ENCODE data around the gene KCNH3.

The KCNH3 gene

DNA sequence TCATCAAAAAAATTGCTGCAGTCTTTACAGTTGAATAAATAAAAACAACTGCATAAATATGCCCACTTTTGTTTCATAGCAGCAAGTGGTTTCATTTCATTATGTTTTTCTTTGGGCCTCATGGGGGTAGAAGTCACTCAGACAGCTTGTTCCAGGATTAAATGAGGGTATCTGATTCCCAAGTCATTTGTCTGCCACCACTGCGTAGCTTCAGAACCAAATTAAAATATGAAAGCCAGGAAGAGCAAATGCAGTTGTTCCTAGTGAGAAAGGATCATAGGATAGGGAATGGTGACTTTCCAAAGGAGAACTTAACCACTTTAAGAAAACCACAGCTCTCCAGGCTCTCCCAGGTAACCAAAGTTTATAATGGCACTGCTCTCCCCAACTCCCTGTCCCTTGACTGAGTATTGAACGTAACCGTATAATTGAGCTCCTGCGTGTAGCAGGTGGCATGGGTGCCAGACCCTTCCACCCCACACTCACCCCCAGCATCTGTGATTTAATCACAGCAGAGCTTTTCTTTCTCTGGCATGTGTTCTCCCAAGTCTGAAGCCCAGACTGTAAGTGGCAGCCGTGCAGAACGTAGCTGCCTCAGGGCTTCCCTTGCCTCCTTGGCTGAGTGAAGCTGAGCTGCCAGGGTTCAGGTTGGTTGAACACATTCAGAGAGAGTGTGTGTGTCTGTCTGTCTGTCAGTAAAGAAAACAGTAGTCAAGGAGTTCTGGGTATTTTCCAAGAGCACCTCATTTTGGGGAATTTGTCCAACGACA is 11.3 kb upstream of the KCNH3 start (continued):
- TF ChIP-seq, protein P1, sequence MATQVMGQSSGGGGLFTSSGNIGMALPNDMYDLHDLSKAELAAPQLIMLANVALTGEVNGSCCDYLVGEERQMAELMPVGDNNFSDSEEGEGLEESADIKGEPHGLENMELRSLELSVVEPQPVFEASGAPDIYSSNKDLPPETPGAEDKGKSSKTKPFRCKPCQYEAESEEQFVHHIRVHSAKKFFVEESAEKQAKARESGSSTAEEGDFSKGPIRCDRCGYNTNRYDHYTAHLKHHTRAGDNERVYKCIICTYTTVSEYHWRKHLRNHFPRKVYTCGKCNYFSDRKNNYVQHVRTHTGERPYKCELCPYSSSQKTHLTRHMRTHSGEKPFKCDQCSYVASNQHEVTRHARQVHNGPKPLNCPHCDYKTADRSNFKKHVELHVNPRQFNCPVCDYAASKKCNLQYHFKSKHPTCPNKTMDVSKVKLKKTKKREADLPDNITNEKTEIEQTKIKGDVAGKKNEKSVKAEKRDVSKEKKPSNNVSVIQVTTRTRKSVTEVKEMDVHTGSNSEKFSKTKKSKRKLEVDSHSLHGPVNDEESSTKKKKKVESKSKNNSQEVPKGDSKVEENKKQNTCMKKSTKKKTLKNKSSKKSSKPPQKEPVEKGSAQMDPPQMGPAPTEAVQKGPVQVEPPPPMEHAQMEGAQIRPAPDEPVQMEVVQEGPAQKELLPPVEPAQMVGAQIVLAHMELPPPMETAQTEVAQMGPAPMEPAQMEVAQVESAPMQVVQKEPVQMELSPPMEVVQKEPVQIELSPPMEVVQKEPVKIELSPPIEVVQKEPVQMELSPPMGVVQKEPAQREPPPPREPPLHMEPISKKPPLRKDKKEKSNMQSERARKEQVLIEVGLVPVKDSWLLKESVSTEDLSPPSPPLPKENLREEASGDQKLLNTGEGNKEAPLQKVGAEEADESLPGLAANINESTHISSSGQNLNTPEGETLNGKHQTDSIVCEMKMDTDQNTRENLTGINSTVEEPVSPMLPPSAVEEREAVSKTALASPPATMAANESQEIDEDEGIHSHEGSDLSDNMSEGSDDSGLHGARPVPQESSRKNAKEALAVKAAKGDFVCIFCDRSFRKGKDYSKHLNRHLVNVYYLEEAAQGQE (tag by site-specific recombination; IDR thresholded peaks at IDR 0.05): no peak
- TF ChIP-seq ZNF248 (tag by site-specific recombination; IDR thresholded peaks at IDR 0.05) (no peak), ZFP37 (tag by site-specific recombination; IDR thresholded peaks at IDR 0.05) (no peak), ZNF610 (tag by site-specific recombination; IDR thresholded peaks at IDR 0.05; ENCODE audit: borderline replicate concordance) (no peak), ZNF394 (tag by site-specific recombination; IDR thresholded peaks at IDR 0.05; ENCODE audit: borderline replicate concordance) (no peak), ZBTB48 (tag by site-specific recombination; IDR thresholded peaks at IDR 0.05) (no peak), ZNF350 (tag by site-specific recombination; IDR thresholded peaks at IDR 0.05) (no peak), ZNF335 (tag by site-specific recombination; conservative IDR thresholded peaks at IDR 0.05) (no peak), ZNF140 (tag by site-specific recombination; IDR thresholded peaks at IDR 0.05) (no peak), ZNF707 (tag by site-specific recombination; IDR thresholded peaks at IDR 0.05) (no peak)
- TF ChIP-seq, protein P2, sequence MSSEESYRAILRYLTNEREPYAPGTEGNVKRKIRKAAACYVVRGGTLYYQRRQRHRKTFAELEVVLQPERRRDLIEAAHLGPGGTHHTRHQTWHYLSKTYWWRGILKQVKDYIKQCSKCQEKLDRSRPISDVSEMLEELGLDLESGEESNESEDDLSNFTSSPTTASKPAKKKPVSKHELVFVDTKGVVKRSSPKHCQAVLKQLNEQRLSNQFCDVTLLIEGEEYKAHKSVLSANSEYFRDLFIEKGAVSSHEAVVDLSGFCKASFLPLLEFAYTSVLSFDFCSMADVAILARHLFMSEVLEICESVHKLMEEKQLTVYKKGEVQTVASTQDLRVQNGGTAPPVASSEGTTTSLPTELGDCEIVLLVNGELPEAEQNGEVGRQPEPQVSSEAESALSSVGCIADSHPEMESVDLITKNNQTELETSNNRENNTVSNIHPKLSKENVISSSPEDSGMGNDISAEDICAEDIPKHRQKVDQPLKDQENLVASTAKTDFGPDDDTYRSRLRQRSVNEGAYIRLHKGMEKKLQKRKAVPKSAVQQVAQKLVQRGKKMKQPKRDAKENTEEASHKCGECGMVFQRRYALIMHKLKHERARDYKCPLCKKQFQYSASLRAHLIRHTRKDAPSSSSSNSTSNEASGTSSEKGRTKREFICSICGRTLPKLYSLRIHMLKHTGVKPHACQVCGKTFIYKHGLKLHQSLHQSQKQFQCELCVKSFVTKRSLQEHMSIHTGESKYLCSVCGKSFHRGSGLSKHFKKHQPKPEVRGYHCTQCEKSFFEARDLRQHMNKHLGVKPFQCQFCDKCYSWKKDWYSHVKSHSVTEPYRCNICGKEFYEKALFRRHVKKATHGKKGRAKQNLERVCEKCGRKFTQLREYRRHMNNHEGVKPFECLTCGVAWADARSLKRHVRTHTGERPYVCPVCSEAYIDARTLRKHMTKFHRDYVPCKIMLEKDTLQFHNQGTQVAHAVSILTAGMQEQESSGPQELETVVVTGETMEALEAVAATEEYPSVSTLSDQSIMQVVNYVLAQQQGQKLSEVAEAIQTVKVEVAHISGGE (tag by site-specific recombination; conservative IDR thresholded peaks at IDR 0.05; ENCODE audit: low read depth): no peak
- TF ChIP-seq, protein P3, sequence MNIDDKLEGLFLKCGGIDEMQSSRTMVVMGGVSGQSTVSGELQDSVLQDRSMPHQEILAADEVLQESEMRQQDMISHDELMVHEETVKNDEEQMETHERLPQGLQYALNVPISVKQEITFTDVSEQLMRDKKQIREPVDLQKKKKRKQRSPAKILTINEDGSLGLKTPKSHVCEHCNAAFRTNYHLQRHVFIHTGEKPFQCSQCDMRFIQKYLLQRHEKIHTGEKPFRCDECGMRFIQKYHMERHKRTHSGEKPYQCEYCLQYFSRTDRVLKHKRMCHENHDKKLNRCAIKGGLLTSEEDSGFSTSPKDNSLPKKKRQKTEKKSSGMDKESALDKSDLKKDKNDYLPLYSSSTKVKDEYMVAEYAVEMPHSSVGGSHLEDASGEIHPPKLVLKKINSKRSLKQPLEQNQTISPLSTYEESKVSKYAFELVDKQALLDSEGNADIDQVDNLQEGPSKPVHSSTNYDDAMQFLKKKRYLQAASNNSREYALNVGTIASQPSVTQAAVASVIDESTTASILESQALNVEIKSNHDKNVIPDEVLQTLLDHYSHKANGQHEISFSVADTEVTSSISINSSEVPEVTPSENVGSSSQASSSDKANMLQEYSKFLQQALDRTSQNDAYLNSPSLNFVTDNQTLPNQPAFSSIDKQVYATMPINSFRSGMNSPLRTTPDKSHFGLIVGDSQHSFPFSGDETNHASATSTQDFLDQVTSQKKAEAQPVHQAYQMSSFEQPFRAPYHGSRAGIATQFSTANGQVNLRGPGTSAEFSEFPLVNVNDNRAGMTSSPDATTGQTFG (tag by site-specific recombination; IDR thresholded peaks at IDR 0.05; ENCODE audit: borderline replicate concordance): no peak

DNA sequence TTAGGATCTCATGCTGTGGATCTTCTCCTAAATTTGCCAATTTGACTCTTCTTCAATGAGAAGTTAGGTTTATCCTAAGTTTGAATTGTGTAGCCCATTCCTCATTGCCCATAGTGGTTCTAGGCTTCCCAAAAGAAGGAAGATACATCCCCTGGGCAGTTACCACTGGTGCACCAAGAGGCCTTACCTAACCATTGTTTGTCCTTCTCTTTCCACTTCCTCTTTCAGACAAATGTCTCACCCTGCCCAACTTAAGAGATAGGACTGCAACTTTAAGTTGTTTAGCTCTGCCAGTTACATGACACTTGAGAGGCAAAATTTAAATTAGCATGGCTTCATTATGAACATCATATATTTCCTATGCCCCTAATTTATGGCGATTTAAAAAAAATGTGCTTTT is 9.4 kb upstream of the KCNH3 start:
- ChIA-PET POLR2A (interaction anchor here (0.6 kb wide), 1 partner anchor 402 kb away, joined by 3 read pairs; no protein-coding TSS in a partner anchor), CTCF (interaction anchor here (1.6 kb wide), 1 partner anchor 171 kb away, joined by 5 read pairs; no protein-coding TSS in a partner anchor)
- Histone ChIP-seq H3K36me3 (ENCODE audit: control insufficient read depth in 2 of 2, insufficient read depth in 1 of 2, low read length in 2 of 2) (peaks cover 0 to 31% of the 10 kb centered on the region in 2 experiments; a peak in 1 of 3 replicates), H3K4me3 (ENCODE audit: low read depth, low read length) (no peak overlapping the region), H3K9me3 (ENCODE audit: control insufficient read depth, insufficient read depth, low read depth, low read length) (no peaks in the 10 kb centered on the region), H3K4me1 (ENCODE audit: control insufficient read depth, insufficient read depth, low read length) (no peaks in the 10 kb centered on the region), H3K27ac (ENCODE audit: extremely low read depth, low read depth, low read length) (no peak overlapping the region)
- TF ChIP-seq KLF7 (tag by site-specific recombination; IDR thresholded peaks at IDR 0.05; ENCODE audit: borderline replicate concordance): no peak
- no peak for TF ChIP-seq ZNF610 (tag by site-specific recombination; IDR thresholded peaks at IDR 0.05; ENCODE audit: borderline replicate concordance)
- TF ChIP-seq, protein P4, sequence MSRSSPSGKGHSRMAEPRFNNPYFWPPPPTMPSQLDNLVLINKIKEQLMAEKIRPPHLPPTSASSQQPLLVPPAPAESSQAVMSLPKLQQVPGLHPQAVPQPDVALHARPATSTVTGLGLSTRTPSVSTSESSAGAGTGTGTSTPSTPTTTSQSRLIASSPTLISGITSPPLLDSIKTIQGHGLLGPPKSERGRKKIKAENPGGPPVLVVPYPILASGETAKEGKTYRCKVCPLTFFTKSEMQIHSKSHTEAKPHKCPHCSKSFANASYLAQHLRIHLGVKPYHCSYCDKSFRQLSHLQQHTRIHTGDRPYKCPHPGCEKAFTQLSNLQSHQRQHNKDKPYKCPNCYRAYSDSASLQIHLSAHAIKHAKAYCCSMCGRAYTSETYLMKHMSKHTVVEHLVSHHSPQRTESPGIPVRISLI (tag by site-specific recombination; IDR thresholded peaks at IDR 0.05): no peak
- TF ChIP-seq ZNF664 (tag by site-specific recombination; IDR thresholded peaks at IDR 0.05): no peak
- no peak for TF ChIP-seq ZNF366 (tag by site-specific recombination; conservative IDR thresholded peaks at IDR 0.05)
- no peak for TF ChIP-seq ZNF266 (tag by site-specific recombination; IDR thresholded peaks at IDR 0.05; ENCODE audit: low read depth)
- TF ChIP-seq ZNF777 (tag by site-specific recombination; IDR thresholded peaks at IDR 0.05; ENCODE audit: borderline replicate concordance): no peak
- no peak for TF ChIP-seq GFI1B (tag by site-specific recombination; IDR thresholded peaks at IDR 0.05)
- no peak for TF ChIP-seq ZNF132 (tag by site-specific recombination; IDR thresholded peaks at IDR 0.05; ENCODE audit: borderline replicate concordance)
- no peak for TF ChIP-seq ZSCAN23 (tag by site-specific recombination; IDR thresholded peaks at IDR 0.05)
- no peak for TF ChIP-seq ZNF521 (tag by site-specific recombination; IDR thresholded peaks at IDR 0.05)
- no peak for TF ChIP-seq ZNF626 (tag by site-specific recombination; IDR thresholded peaks at IDR 0.05)
- no peak for TF ChIP-seq FEZF1 (tag by site-specific recombination; IDR thresholded peaks at IDR 0.05)
- TF ChIP-seq REPIN1 (tag by site-specific recombination; IDR thresholded peaks at IDR 0.05; ENCODE audit: low read depth): no peak
- TF ChIP-seq ZNF37A (tag by site-specific recombination; IDR thresholded peaks at IDR 0.05): no peak

Data from HEK293 (cell line).